ENCODE measurements around the gene DDR1.
A peak's percentile ranks its signal among the peaks of the same experiment; 100 is the strongest.
"Not testable (repeated sequence)": the region's sequence is repeated elsewhere in the genome, so short reads cannot be mapped to it uniquely, and the experiment has no call there.

Gene DDR1

GRCh38 chr6:30902709-30903108, 18.4 kb downstream of the DDR1 start:
- H2BK5ac ChIP-seq (ENCODE audit: low read depth, low read length, poor library complexity): no peak overlapping the region
- H4K12ac ChIP-seq (ENCODE audit: low read depth, low read length): no peak overlapping the region
- H2BK120ac ChIP-seq (ENCODE audit: insufficient read depth, low read length, poor library complexity): no peak overlapping the region
- H3K27ac ChIP-seq (ENCODE audit: low read depth, low read length): no peak overlapping the region
- H2AK5ac ChIP-seq (ENCODE audit: low read length): no peak overlapping the region
- peak overlapping the region; percentile 36 for H3K4me3 ChIP-seq (ENCODE audit: low read depth, low read length)
- no peak overlapping the region for H3K4ac ChIP-seq (ENCODE audit: low read depth, low read length)
- no peak overlapping the region for H2BK12ac ChIP-seq (ENCODE audit: low read length)
- no peak overlapping the region for H3K4me2 ChIP-seq (ENCODE audit: low read length)
- WGBS (ENCODE audit: extremely low coverage, insufficient coverage, insufficient read length): no CpG with 5 or more reads among the region's 5 CpGs
- H3K79me1 ChIP-seq (ENCODE audit: low read length): no peaks in the 10 kb centered on the region
- H3K18ac ChIP-seq (ENCODE audit: low read length): no peak overlapping the region
- H3K27me3 ChIP-seq (ENCODE audit: insufficient read depth, low read length): no peaks in the 10 kb centered on the region
- H3K9ac ChIP-seq (ENCODE audit: low read length): no peak overlapping the region
- no peaks in the 10 kb centered on the region for H3K79me2 ChIP-seq (ENCODE audit: control insufficient read depth, insufficient read depth, low read length, poor library complexity)
- no peak overlapping the region for H4K91ac ChIP-seq (ENCODE audit: low read depth, low read length)
- no peak overlapping the region for H3K14ac ChIP-seq (ENCODE audit: low read length)
- no peak overlapping the region for H3K23ac ChIP-seq (ENCODE audit: low read length)
- no peak overlapping the region for H4K8ac ChIP-seq (ENCODE audit: low read depth, low read length)
- H3K9me3 ChIP-seq (ENCODE audit: insufficient read depth, low read depth, low read length): no peaks in the 10 kb centered on the region
- H3K4me1 ChIP-seq (ENCODE audit: control insufficient read depth in 1 of 2, insufficient read depth in 2 of 2, low read length in 2 of 2): no peaks in the 10 kb centered on the region
- H3K36me3 ChIP-seq (ENCODE audit: control insufficient read depth in 1 of 2, insufficient read depth in 2 of 2, low read length in 2 of 2): peaks cover 21 to 24% of the 10 kb centered on the region in 2 experiments
- H2AFZ ChIP-seq (ENCODE audit: insufficient read depth, low read length, poor library complexity): no peak overlapping the region
- DNase-seq: no peak

DNA sequence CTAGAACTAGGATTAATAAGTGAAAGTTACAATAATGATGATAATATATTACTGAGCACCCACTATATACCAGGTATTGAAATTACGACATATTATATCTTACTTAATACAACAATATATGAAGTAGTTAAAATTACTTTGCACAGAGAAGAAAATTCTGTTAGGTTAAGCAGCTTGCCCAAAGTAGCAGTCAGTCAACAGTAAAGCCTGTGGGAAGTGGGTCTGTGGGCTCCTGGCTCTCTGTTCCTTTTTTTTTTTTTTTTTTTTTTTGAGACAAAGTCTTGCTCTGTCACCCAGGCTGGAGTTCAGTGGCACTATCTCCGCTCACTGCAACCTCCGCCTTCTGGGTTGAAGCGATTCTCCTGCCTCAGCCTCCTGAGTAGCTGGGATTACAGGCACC, 18.9 kb downstream of the DDR1 start:
- H4K8ac ChIP-seq (ENCODE audit: low read depth, low read length): no peak overlapping the region
- H4K91ac ChIP-seq (ENCODE audit: low read depth, low read length): no peak overlapping the region
- no peak for DNase-seq
- no peak overlapping the region for H4K12ac ChIP-seq (ENCODE audit: low read depth, low read length)
- no peak overlapping the region for H2BK5ac ChIP-seq (ENCODE audit: low read depth, low read length, poor library complexity)
- no peak overlapping the region for H3K9ac ChIP-seq (ENCODE audit: low read length)
- H3K4me2 ChIP-seq (ENCODE audit: low read length): no peak overlapping the region
- no peak overlapping the region for H3K27ac ChIP-seq (ENCODE audit: low read depth, low read length)
- H3K23ac ChIP-seq (ENCODE audit: low read length): no peak overlapping the region
- H3K4me1 ChIP-seq (ENCODE audit: control insufficient read depth in 1 of 2, insufficient read depth in 2 of 2, low read length in 2 of 2): no peaks in the 10 kb centered on the region
- H2AFZ ChIP-seq (ENCODE audit: insufficient read depth, low read length, poor library complexity): no peak overlapping the region
- no peaks in the 10 kb centered on the region for H3K27me3 ChIP-seq (ENCODE audit: insufficient read depth, low read length)
- H2BK120ac ChIP-seq (ENCODE audit: insufficient read depth, low read length, poor library complexity): no peak overlapping the region
- no peak overlapping the region for H3K4ac ChIP-seq (ENCODE audit: low read depth, low read length)
- no peak overlapping the region for H3K4me3 ChIP-seq (ENCODE audit: low read depth, low read length)
- H2BK12ac ChIP-seq (ENCODE audit: low read length): no peak overlapping the region
- H3K79me1 ChIP-seq (ENCODE audit: low read length): peaks cover 2% of the 10 kb centered on the region
- H3K18ac ChIP-seq (ENCODE audit: low read length): no peak overlapping the region
- peaks cover 2% of the 10 kb centered on the region for H3K79me2 ChIP-seq (ENCODE audit: control insufficient read depth, insufficient read depth, low read length, poor library complexity)
- no peaks in the 10 kb centered on the region for H3K9me3 ChIP-seq (ENCODE audit: insufficient read depth, low read depth, low read length)
- WGBS (ENCODE audit: extremely low coverage, insufficient coverage, insufficient read length): no CpG with 5 or more reads among the region's 4 CpGs
- H3K36me3 ChIP-seq (ENCODE audit: control insufficient read depth in 1 of 2, insufficient read depth in 2 of 2, low read length in 2 of 2): peaks cover 15 to 19% of the 10 kb centered on the region in 2 experiments
- H3K14ac ChIP-seq (ENCODE audit: low read length): no peak overlapping the region
- H2AK5ac ChIP-seq (ENCODE audit: low read length): no peak overlapping the region

GRCh38 chr6:30907290-30907757, 23.0 kb downstream of the DDR1 start:
- H2BK12ac ChIP-seq (ENCODE audit: low read length); H3K79me1 ChIP-seq (ENCODE audit: low read length); H3K9me3 ChIP-seq (ENCODE audit: insufficient read depth, low read depth, low read length); H3K27ac ChIP-seq (ENCODE audit: low read depth, low read length); H3K14ac ChIP-seq (ENCODE audit: low read length); H3K23ac ChIP-seq (ENCODE audit: low read length); H3K18ac ChIP-seq (ENCODE audit: low read length); H3K9ac ChIP-seq (ENCODE audit: low read length); H2AK5ac ChIP-seq (ENCODE audit: low read length); H3K79me2 ChIP-seq (ENCODE audit: control insufficient read depth, insufficient read depth, low read length, poor library complexity); H3K4me1 ChIP-seq (ENCODE audit: control insufficient read depth in 1 of 2, insufficient read depth in 2 of 2, low read length in 2 of 2); H2BK120ac ChIP-seq (ENCODE audit: insufficient read depth, low read length, poor library complexity); DNase-seq; H3K4me3 ChIP-seq (ENCODE audit: low read depth, low read length); H3K27me3 ChIP-seq (ENCODE audit: insufficient read depth, low read length); H3K4ac ChIP-seq (ENCODE audit: low read depth, low read length); H2BK5ac ChIP-seq (ENCODE audit: low read depth, low read length, poor library complexity); H4K91ac ChIP-seq (ENCODE audit: low read depth, low read length): not testable (repeated sequence)
- Histone ChIP-seq H4K12ac (ENCODE audit: low read depth, low read length) (peak overlapping the region; percentile 13), H3K36me3 (ENCODE audit: control insufficient read depth in 1 of 2, insufficient read depth in 2 of 2, low read length in 2 of 2) (peaks cover 22 to 24% of the 10 kb centered on the region in 2 experiments), H2AFZ (ENCODE audit: insufficient read depth, low read length, poor library complexity) (peak overlapping the region; percentile 41), H4K8ac (ENCODE audit: low read depth, low read length) (peak overlapping the region; percentile 73), H3K4me2 (ENCODE audit: low read length) (peak overlapping the region; percentile 59)
- no CpG with 5 or more reads among the region's 16 CpGs for WGBS (ENCODE audit: extremely low coverage, insufficient coverage, insufficient read length)

DNA sequence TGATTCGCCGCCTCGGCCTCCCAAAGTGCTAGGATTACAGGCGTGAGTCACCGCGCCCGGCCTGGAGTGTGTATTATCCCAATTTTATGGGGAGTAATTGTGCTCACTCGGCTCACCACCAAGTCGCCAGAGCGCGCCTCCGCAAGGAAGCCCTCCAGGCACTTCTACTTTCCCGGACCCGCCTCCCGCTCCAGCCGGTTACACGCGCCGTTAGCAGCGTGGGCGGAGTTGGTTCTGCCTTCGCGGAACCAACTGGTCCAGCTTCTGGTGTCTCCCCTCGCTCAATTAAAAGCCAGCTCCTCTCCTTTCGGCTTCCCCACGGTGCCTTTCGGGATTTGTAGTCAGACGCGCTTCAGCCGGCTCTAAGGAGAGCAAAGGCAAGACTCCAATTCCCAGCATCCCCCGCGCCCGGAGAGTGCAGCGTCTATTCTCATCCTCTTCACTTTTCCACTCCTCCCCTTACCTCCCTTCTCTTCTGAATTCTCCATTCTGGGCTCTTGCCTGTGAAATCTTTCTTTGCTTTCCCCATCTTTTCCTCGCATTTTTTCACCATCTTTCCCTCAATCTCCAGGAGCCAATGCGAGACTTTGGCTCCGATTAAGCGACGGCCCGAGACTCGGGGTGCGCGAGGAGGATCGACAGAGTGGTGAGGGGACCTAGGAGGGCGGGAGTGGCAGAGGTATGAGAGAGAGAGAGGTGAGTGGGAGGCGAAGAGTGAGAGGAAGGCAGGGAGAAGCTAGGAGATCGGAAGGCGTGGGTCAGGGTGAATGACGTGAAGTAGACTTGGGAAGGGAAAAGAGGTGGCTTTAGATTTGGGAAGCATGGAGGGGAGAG, 23.7 kb downstream of the DDR1 start, which contains the start of gene GTF2H4:
Gene GTF2H4, plus strand, starts transcription at position 450 of the 834 bp plus-strand sequence.
- Histone ChIP-seq H3K4me1 (ENCODE audit: control insufficient read depth in 1 of 2, insufficient read depth in 2 of 2, low read length in 2 of 2) (peaks cover 4% of the 10 kb centered on the region in 2 experiments), H3K79me1 (ENCODE audit: low read length) (peaks cover 2% of the 10 kb centered on the region), H2AK5ac (ENCODE audit: low read length) (peak within 1 kb of the TSS; percentile 49), H3K4ac (ENCODE audit: low read depth, low read length) (peak within 1 kb of the TSS; percentile 35), H3K14ac (ENCODE audit: low read length) (peak within 1 kb of the TSS; percentile 56), H3K9ac (ENCODE audit: low read length) (peak within 1 kb of the TSS; percentile 80), H2AFZ (ENCODE audit: insufficient read depth, low read length, poor library complexity) (peak within 1 kb of the TSS; percentile 41), H3K79me2 (ENCODE audit: control insufficient read depth, insufficient read depth, low read length, poor library complexity) (peaks cover 4% of the 10 kb centered on the region), H2BK120ac (ENCODE audit: insufficient read depth, low read length, poor library complexity) (no peak within 1 kb of the TSS), H3K18ac (ENCODE audit: low read length) (peak within 1 kb of the TSS; percentile 48), H3K23ac (ENCODE audit: low read length) (no peak within 1 kb of the TSS), H3K27ac (ENCODE audit: low read depth, low read length) (no peak within 1 kb of the TSS), H3K9me3 (ENCODE audit: insufficient read depth, low read depth, low read length) (no peaks in the 10 kb centered on the region), H2BK5ac (ENCODE audit: low read depth, low read length, poor library complexity) (peak within 1 kb of the TSS; percentile 23), H4K91ac (ENCODE audit: low read depth, low read length) (peak within 1 kb of the TSS; percentile 49), H3K4me3 (ENCODE audit: low read depth, low read length) (peak within 1 kb of the TSS; percentile 78), H3K4me2 (ENCODE audit: low read length) (peak within 1 kb of the TSS; percentile 70), H3K27me3 (ENCODE audit: insufficient read depth, low read length) (no peaks in the 10 kb centered on the region), H2BK12ac (ENCODE audit: low read length) (no peak within 1 kb of the TSS), H3K36me3 (ENCODE audit: control insufficient read depth in 1 of 2, insufficient read depth in 2 of 2, low read length in 2 of 2) (peaks cover 23 to 24% of the 10 kb centered on the region in 2 experiments), H4K8ac (ENCODE audit: low read depth, low read length) (peak within 1 kb of the TSS; percentile 73), H4K12ac (ENCODE audit: low read depth, low read length) (peak within 1 kb of the TSS; percentile 57)
- DNase-seq: peak; percentile 99 to 100
- WGBS (ENCODE audit: extremely low coverage, insufficient coverage, insufficient read length): no CpG with 5 or more reads among the region's 49 CpGs
